ENCODE measurements around the gene PPP1R14C. TPM values are rescaled to one million over a fixed set of nuclear protein-coding genes. Genes with fewer than 3 reads are reported as not detected.

Gene PPP1R14C
- total RNA-seq, 2 donors from 2014 or later: 0.16 TPM; not detected in 1

GRCh38 chr6:150276168-150276936 lies 133.5 kb downstream of the PPP1R14C start:
- Mint-ChIP-seq H3K36me3 (no peaks in the 10 kb centered on the region), H3K27ac (no peak overlapping the region), H3K9me3 (peaks cover 0 to 8% of the 10 kb centered on the region in 2 donors)
- ATAC-seq: no peak
- no peak for DNase-seq (ENCODE audit: low spot score in 2 of 2)

GRCh38 chr6:150276937-150277742 lies 134.3 kb downstream of the PPP1R14C start:
- DNase-seq (ENCODE audit: low spot score in 2 of 2) (no peak), ATAC-seq (no peak)
- H3K27ac Mint-ChIP-seq: no peak overlapping the region
- peaks cover 0 to 8% of the 10 kb centered on the region in 2 donors for H3K9me3 Mint-ChIP-seq
- no peaks in the 10 kb centered on the region for H3K36me3 Mint-ChIP-seq

DNA sequence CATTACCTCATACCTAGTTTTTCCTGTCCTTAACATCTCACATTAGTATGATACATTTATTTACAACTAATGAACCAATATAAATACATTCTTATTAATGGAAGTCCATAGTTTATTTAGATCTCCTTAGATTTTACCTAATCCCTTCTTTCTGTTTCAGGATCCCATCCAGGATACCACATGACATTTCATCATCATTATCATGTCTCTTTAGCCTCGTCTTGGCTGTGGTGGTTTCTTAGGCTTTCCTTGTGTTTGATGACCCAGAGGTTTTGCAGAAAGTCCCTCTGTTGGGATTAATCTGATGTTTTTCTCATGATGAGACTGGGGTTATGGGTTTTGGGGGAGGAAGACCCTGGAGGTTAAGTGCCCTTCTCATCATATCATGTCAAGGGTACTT lies 136.7 kb downstream of the PPP1R14C start:
- H3K9me3 Mint-ChIP-seq: peaks cover 0 to 8% of the 10 kb centered on the region in 2 donors
- ATAC-seq (no peak), DNase-seq (ENCODE audit: low spot score in 2 of 2) (no peak)
- no peaks in the 10 kb centered on the region for H3K36me3 Mint-ChIP-seq
- no peak overlapping the region for H3K27ac Mint-ChIP-seq

- DNase-seq (ENCODE audit: low spot score in 2 of 2) (no peak), ATAC-seq (no peak)
- H3K9me3 Mint-ChIP-seq: peaks cover 0 to 8% of the 10 kb centered on the region in 2 donors
- no peak overlapping the region for H3K27ac Mint-ChIP-seq
- no peaks in the 10 kb centered on the region for H3K36me3 Mint-ChIP-seq
Measured at GRCh38 chr6:150280703-150281102, 137.9 kb downstream of the PPP1R14C start.

DNA sequence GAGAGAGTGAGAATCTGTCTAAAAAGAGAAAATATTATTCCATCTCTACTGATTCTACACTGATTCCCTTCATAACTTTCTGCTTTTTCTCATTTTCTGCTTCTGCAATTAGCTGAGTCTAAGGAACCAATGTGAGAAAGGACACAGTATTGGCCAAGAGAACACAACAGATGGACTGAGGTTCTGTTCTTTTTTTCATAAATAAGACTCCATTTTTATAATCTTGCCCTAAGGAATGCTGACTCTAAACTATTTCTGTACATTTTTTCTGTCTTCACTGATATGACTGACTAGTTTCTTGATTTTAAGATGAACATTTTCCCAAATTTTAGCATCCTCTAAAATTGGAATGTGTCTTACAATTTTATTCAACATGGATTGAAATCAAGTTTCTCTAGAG lies 138.9 kb downstream of the PPP1R14C start:
- ATAC-seq (no peak), DNase-seq (ENCODE audit: low spot score in 2 of 2) (no peak)
- H3K36me3 Mint-ChIP-seq: no peaks in the 10 kb centered on the region
- peaks cover 0 to 8% of the 10 kb centered on the region in 2 donors for H3K9me3 Mint-ChIP-seq
- no peak overlapping the region for H3K27ac Mint-ChIP-seq

GRCh38 chr6:150282806-150283205 lies 140.0 kb downstream of the PPP1R14C start:
- DNase-seq (ENCODE audit: low spot score in 2 of 2): no peak
- Mint-ChIP-seq H3K9me3 (peaks cover 0 to 8% of the 10 kb centered on the region in 2 donors), H3K27ac (no peak overlapping the region), H3K36me3 (no peaks in the 10 kb centered on the region)
- ATAC-seq: no peak

GRCh38 chr6:150286460-150286859 lies 143.6 kb downstream of the PPP1R14C start:
- Mint-ChIP-seq H3K9me3 (no peaks in the 10 kb centered on the region), H3K27ac (no peak overlapping the region), H3K36me3 (no peaks in the 10 kb centered on the region)
- ATAC-seq (no peak), DNase-seq (ENCODE audit: low spot score in 2 of 2) (no peak)

GRCh38 chr6:150286912-150287311 lies 144.1 kb downstream of the PPP1R14C start:
- DNase-seq (ENCODE audit: low spot score in 2 of 2): no peak
- ATAC-seq: no peak
- H3K36me3 Mint-ChIP-seq: no peaks in the 10 kb centered on the region
- no peak overlapping the region for H3K27ac Mint-ChIP-seq
- H3K9me3 Mint-ChIP-seq: no peaks in the 10 kb centered on the region

DNA sequence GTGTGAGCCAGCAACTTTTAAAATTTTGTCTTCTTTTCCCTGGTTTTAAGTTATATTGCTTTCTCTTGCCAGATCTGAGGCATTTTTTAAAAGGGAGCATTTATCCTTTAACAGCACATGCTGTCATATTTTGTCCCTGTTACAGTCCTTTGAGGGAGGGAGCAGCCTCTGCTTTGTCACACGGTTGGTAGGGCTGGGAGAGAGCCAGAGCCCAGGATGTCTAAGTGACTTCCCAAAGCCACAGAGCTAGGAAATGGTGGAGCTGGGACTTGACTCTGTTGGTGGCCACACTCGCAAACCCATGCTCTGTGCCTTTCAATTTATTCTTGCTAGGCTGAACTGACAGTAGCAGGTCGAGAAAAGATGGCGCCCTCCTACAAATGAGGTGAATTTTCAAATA lies 145.6 kb downstream of the PPP1R14C start:
- H3K27ac Mint-ChIP-seq: peak overlapping the region in 1 of 2 donors; percentile 40
- DNase-seq (ENCODE audit: low spot score in 2 of 2) (no peak), ATAC-seq (no peak)
- H3K36me3 Mint-ChIP-seq: no peaks in the 10 kb centered on the region
- no peaks in the 10 kb centered on the region for H3K9me3 Mint-ChIP-seq

DNA sequence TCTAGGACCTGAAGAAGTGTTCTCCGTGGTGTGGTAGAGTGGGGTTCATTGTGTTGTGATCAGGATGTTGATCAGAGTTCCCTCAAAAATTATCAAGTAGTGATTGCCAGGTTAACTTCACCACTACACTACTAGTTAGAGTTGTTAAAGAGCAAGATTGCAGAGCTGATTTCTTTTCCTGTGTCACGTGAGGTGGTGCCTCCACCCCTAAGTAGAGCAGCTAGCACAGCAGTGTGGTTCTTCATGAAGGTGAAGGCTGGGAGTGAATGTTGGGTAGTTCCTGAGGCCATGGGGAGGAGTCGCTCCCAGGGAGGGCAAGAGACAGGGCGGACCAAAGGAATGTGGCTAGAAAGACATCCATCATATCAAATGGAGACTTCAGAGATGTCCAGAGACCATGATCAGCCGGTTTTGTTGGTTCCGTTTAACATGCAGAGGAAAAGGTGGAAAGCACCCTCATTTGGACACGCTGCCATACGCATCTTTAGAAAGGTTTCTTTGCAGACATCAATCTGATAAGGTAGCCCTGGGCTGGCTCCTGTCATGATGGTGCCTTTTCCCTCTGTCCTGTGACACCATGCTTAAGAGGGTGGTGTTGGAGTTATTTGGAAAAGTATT lies 146.7 kb downstream of the PPP1R14C start:
- ATAC-seq: no peak
- no peak overlapping the region for H3K27ac Mint-ChIP-seq
- no peak for DNase-seq (ENCODE audit: low spot score in 2 of 2)
- no peaks in the 10 kb centered on the region for H3K9me3 Mint-ChIP-seq
- H3K36me3 Mint-ChIP-seq: no peaks in the 10 kb centered on the region

DNA sequence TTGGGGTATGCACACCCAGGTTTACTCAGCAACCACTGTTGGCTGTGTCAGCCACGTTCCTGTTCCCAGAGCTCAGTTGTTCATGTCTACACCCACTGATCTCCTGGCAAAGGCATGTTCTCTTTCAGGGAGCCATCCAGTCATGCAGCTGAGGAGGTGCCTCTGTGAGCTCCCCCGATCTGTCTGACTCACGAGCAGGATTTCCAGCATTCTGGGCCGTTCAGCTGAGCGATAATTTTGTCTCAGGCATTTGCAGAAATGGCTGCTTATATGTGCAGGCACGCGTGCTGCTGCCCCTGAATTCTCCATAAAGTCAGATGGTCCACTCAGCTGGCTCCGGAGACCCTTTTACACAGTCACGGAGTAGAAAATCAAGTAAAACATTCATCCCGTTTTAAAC lies 147.6 kb downstream of the PPP1R14C start:
- Mint-ChIP-seq H3K36me3 (no peaks in the 10 kb centered on the region), H3K27ac (no peak overlapping the region), H3K9me3 (no peaks in the 10 kb centered on the region)
- DNase-seq (ENCODE audit: low spot score in 2 of 2): no peak
- ATAC-seq: no peak

- no peak for DNase-seq (ENCODE audit: low spot score in 2 of 2)
- no peaks in the 10 kb centered on the region for H3K36me3 Mint-ChIP-seq
- no peak for ATAC-seq
- H3K9me3 Mint-ChIP-seq: peaks cover 0 to 6% of the 10 kb centered on the region in 2 donors
- H3K27ac Mint-ChIP-seq: no peak overlapping the region
Measured at GRCh38 chr6:150291968-150292710, 149.3 kb downstream of the PPP1R14C start.

- H3K27ac Mint-ChIP-seq: no peak overlapping the region
- H3K36me3 Mint-ChIP-seq: peaks cover 0 to 8% of the 10 kb centered on the region in 2 donors
- DNase-seq (ENCODE audit: low spot score in 2 of 2): no peak
- ATAC-seq: no peak
- peaks cover 5 to 12% of the 10 kb centered on the region in 2 donors for H3K9me3 Mint-ChIP-seq
Measured at GRCh38 chr6:150293019-150293418, 150.2 kb downstream of the PPP1R14C start.

GRCh38 chr6:150293423-150294173 lies 150.8 kb downstream of the PPP1R14C start:
- peak; percentile 49 to 50 for ATAC-seq

DNA sequence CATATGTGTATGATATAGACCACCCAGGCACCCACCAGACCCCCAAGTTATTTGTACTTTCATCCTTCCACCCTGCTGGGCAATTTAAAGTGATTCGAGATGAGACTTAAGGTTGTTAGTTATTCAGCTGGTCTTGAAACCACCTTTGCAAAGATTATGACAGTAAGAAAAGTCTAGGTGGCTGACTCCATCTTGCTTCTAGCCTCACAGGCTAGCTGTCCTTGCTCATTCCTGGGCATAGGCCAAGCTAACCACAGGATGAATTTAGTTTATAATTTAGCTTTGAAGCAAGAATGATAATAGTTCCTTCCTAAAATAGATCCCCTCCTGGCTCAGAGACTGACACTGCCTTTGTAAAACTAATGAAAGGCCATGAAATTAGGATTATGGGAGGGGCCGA lies 154.0 kb downstream of the PPP1R14C start:
- peaks cover 7 to 14% of the 10 kb centered on the region in 2 donors for H3K9me3 Mint-ChIP-seq
- no peak overlapping the region for H3K27ac Mint-ChIP-seq
- peaks cover 0 to 9% of the 10 kb centered on the region in 2 donors for H3K36me3 Mint-ChIP-seq
- ATAC-seq (no peak), DNase-seq (ENCODE audit: low spot score in 2 of 2) (no peak)

More at GRCh38 chr6:150293423-150294173, 150.8 kb downstream of the PPP1R14C start:
- DNase-seq (ENCODE audit: low spot score in 2 of 2): no peak
- no peak overlapping the region for H3K27ac Mint-ChIP-seq
- H3K9me3 Mint-ChIP-seq: peaks cover 7 to 14% of the 10 kb centered on the region in 2 donors
- H3K36me3 Mint-ChIP-seq: peaks cover 0 to 9% of the 10 kb centered on the region in 2 donors
